ENCODE data around the gene ARMC9. TPM values are rescaled to one million over a fixed set of nuclear protein-coding genes. Genes with fewer than 3 reads are reported as not detected.
"Not testable (repeated sequence)": the region's sequence is repeated elsewhere in the genome, so short reads cannot be mapped to it uniquely, and the experiment has no call there.

ARMC9 gene
- total RNA-seq, 1 donor from 2014 or later: 3.9 TPM

DNA sequence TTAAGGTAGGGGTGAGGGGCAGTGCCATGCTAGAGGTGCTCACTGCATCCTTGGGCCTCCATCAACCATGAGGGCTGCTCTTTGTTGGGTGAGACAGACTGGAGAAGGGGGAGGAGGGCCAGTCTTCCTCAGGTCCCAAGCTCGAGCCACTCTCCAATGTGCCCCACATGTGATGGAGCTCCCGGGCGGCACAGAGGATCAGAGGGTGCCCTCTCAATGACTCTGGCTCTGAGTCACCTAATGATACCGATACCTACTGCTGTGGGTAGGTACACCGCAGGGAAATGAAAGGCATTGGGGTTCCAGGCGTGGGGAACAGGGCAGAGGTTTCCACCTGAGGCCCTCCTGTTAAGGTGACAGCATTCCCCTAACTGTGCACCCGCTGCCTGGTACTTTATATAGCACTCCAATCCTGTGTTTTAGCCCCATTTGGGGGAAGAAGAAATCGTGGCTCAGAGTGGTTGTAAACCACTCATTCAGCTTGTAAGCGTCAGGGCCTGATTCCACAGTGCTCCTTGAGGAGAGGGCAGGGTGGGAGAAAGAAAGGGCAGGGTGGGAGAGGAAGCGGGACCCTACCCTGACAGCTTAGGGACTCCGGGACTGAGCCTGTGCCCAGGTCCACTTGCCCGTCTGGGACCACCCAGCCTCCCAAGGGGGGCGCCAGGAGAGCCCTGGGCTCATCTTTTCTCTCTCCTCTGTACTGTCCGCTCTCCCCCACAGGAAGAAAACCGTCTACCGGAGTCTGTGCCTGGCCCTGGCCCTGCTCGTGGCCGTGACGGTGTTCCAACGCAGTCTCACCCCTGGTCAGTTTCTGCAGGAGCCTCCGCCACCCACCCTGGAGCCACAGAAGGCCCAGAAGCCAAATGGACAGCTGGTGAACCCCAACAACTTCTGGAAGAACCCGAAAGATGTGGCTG lies 198.8 kb downstream of the ARMC9 start:
- intact Hi-C loops (cut with DNase I): no loop called here
- DNase-seq (ENCODE audit: low spot score): no peak

GRCh38 chr2:231397928-231398294 lies 199.5 kb downstream of the ARMC9 start:
- intact Hi-C loops (cut with DNase I): no loop called here

DNA sequence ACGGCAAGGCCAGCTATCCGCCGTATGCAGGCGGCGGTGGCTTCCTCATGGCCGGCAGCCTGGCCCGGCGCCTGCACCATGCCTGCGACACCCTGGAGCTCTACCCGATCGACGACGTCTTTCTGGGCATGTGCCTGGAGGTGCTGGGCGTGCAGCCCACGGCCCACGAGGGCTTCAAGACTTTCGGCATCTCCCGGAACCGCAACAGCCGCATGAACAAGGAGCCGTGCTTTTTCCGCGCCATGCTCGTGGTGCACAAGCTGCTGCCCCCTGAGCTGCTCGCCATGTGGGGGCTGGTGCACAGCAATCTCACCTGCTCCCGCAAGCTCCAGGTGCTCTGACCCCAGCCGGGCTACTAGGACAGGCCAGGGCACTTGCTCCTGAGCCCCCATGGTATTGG lies 200.2 kb downstream of the ARMC9 start:
- intact Hi-C loops (cut with DNase I): no loop called here

More at GRCh38 chr2:231397928-231398294, 199.5 kb downstream of the ARMC9 start:
- DNase-seq (ENCODE audit: low spot score): no peak

GRCh38 chr2:231399046-231399852 lies 200.8 kb downstream of the ARMC9 start:
- intact Hi-C loops (cut with DNase I): no loop called here
- no peak for DNase-seq (ENCODE audit: low spot score)

More for the DNA sequence above, 200.2 kb downstream of the ARMC9 start:
- DNase-seq (ENCODE audit: low spot score): no peak

GRCh38 chr2:231399853-231400680 lies 201.6 kb downstream of the ARMC9 start:
- no peak for DNase-seq (ENCODE audit: low spot score)
- intact Hi-C loops (cut with DNase I): no loop called here

DNA sequence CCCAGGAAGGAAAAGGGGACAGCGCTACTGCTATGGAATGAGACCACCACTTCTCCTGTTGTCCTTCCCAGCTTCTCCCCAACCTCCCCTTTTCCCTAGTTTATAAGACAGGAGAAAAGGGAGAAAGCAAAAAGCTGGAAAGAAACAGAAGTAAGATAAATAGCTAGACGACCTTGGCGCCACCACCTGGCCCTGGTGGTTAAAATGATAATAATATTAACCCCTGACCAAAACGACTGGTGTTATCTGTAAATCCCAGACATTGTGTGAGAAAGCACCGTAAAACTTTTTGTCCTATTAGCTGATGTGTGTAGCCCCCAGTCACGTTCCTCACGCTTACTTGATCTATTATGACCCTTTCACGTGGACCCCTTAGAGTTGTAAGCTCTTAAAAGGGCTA lies 202.2 kb downstream of the ARMC9 start:
- intact Hi-C loops (cut with DNase I); DNase-seq (ENCODE audit: low spot score): not testable (repeated sequence)

DNA sequence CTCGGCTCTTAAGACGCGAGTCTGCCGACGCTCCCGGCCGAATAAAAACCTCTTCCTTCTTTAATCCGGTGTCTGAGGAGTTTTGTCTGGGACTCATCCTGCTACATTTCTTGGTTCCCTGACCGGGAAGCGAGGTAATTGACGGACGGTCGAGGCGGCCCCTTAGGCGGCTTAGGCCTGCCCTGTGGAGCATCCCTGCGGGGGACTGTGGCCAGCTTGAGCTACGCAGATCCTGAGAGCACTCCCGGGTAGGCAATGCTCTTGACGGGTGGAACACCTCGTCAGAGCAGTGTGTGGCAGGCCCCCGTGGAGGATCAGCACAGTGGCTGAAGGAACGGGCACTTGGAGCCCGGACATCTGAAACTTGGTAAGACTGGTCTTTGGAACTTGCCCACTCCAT lies 202.7 kb downstream of the ARMC9 start:
- intact Hi-C loops (cut with DNase I); DNase-seq (ENCODE audit: low spot score): not testable (repeated sequence)

- intact Hi-C loops (cut with DNase I): loop anchor here (2.0 kb wide), 1 partner anchor 109 kb away; no protein-coding TSS in a partner anchor
- DNase-seq (ENCODE audit: low spot score): not testable (repeated sequence)
Measured at GRCh38 chr2:231403421-231404182, 205.2 kb downstream of the ARMC9 start.

GRCh38 chr2:231404183-231404578 lies 205.8 kb downstream of the ARMC9 start:
- DNase-seq (ENCODE audit: low spot score); intact Hi-C loops (cut with DNase I): not testable (repeated sequence)

DNA sequence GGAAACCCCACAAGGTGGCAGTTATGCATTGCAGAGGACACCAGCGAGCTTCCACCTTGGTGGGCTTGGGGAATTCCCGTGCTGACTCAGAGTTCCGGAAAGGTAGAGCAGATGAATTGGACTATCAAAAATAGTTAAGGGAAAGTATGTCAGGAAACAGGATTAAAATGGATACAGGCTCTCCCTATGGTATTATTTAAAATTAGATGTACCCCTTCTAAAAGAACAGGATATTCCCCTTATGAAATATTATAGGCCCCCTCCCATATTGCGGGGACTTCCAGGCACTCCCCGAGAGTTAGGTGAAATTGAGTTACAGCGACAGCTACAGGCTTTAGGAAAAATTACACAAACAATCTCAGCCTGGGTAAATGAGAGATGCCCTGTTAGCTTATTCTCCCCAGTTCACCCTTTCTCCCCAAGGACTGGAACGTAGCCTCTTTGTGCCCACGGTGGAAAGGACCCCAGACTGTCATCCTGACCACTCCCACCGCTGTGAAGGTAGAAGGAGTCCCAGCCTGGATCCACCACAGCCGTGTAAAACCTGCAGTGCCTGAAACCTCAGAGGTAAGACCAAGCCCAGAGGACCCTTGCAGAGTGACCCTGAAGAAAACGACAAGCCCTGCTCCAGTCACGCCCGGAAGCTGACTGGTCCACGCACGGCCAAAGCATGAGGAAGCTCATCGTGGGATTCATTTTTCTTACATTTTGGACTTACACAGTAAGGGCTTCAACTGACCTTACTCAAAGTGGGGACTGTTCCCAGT lies 207.4 kb downstream of the ARMC9 start:
- DNase-seq (ENCODE audit: low spot score); intact Hi-C loops (cut with DNase I): not testable (repeated sequence)

- DNase-seq (ENCODE audit: low spot score); intact Hi-C loops (cut with DNase I): not testable (repeated sequence)
Measured at GRCh38 chr2:231407686-231408085, 209.3 kb downstream of the ARMC9 start.

DNA sequence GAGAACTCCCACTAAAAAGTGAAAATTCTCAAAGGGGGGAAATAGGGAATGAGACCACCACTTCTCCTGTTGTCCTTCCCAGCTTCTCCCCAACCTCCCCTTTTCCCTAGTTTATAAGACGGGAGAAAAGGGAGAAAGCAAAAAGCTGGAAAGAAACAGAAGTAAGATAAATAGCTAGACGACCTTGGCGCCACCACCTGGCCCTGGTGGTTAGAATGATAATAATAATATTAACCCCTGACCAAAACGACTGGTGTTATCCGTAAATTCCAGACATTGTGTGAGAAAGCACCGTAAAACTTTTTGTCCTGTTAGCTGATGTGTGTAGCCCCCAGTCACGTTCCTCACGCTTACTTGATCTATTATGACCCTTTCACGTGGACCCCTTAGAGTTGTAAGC lies 209.9 kb downstream of the ARMC9 start:
- DNase-seq (ENCODE audit: low spot score); intact Hi-C loops (cut with DNase I): not testable (repeated sequence)

- DNase-seq (ENCODE audit: low spot score): no peak
- intact Hi-C loops (cut with DNase I): loop anchor here (2.0 kb wide), 1 partner anchor 181 kb away; no protein-coding TSS in a partner anchor
Measured at GRCh38 chr2:231409776-231410175, 211.3 kb downstream of the ARMC9 start.

DNA sequence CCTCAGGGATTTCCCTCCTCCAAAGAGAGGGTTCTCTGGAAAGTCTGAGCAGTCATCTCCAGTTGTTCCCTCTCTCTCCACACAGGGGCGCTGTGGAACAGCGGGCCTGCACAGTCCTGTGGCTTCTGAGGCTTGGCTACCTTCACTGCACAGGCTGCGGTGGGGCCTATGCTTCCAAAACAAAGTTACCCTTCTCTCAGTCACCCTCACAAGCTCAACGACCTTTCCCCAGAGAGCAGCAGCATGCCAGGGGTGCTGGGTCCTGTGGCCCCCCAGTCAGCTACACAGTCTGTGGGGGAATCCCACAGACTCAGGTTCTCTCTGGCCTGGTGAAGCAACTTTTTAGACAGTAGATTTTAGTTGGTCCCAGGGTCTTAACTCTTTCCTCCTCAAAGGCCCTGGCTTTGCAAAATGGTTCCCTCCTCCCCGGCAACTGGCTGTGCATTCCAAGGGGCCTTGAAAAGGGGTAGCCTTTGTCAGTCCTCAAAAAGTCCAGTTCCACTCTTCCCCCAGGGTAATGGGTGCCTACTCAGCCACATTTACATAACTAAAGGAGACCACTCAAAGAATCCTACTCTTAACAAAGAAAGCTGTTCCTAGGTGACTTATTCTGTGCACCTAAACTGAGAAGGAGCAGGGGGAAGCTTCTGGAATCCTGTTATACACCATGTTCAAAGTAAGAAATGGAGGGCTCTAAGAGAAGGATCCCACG lies 212.0 kb downstream of the ARMC9 start:
- intact Hi-C loops (cut with DNase I): loop anchor here (2.0 kb wide), 1 partner anchor 182 kb away; no protein-coding TSS in a partner anchor
- DNase-seq (ENCODE audit: low spot score): no peak

DNA sequence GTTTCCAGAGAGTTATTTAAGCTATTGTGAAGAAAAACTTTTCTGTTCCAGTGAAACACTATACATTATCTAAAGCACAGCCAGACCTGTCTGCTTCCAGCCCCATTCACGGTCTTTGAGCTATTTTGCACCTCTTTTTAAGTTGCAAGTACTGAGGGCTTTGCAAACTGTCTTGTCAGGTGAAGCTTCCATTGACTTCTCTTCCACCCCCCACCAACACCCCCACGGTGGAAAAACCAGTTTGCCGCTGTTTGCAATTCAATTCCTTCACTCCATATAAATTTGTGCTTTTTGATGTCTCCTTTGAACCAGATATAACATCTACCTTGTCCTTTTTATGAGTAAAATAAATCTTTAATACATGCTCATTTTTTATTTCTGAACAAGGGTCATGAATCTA lies 212.8 kb downstream of the ARMC9 start:
- DNase-seq (ENCODE audit: low spot score): no peak
- intact Hi-C loops (cut with DNase I): loop anchor here (2.0 kb wide), 1 partner anchor 182 kb away; no protein-coding TSS in a partner anchor

DNA sequence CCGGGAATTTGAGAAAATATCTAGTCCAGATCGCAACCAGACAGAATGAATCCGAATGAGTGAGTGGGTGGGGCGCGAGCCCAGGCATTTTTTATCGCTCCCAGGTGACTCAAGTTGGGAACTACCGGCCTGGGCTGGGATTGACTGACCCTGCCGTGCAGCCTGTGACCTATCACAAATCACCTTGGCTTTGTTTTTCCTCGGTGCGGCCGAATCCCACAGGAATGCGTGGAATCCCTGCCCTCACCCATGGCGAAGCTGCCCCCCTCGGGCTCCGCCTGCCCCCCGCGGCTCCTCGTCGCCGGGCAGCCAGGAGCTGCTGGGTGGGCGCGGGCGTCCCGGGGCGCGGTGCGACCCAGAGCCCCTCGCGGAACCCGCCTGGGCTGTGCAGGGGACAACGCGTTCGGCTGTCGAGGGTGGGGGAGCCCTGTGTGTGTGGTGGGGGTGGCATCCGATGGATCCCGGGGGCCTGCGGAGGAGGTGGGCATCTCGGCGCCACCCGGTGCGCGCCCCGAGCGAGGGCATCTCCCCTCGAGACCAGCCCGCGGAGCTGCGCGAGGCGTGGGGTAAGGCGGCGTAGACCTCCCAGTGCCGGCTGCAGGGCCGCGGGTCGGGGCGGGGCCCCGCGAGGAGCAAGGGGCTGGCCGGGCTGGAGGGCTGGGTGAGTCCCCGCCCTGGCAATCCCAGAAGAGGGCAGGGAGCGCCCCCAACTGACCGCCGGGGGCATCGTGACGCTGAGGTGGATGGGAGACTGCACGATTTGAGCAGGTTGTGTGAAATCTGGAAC lies 213.6 kb downstream of the ARMC9 start:
- DNase-seq (ENCODE audit: low spot score): peak; percentile 87

More for the DNA sequence above, 213.6 kb downstream of the ARMC9 start:
- intact Hi-C loops (cut with DNase I): loop anchor here (2.0 kb wide), 2 partner anchors 183 to 303 kb away; no protein-coding TSS in a partner anchor

Data from cardiac septum (tissue), 1 donor.